ENCODE measurements around the gene BMAL1. TPM values are rescaled to one million over a fixed set of nuclear protein-coding genes. Genes with fewer than 3 reads are reported as not detected.

Gene BMAL1
- total RNA-seq, 1 experiment from 2014 or later = 3.2 TPM

DNA sequence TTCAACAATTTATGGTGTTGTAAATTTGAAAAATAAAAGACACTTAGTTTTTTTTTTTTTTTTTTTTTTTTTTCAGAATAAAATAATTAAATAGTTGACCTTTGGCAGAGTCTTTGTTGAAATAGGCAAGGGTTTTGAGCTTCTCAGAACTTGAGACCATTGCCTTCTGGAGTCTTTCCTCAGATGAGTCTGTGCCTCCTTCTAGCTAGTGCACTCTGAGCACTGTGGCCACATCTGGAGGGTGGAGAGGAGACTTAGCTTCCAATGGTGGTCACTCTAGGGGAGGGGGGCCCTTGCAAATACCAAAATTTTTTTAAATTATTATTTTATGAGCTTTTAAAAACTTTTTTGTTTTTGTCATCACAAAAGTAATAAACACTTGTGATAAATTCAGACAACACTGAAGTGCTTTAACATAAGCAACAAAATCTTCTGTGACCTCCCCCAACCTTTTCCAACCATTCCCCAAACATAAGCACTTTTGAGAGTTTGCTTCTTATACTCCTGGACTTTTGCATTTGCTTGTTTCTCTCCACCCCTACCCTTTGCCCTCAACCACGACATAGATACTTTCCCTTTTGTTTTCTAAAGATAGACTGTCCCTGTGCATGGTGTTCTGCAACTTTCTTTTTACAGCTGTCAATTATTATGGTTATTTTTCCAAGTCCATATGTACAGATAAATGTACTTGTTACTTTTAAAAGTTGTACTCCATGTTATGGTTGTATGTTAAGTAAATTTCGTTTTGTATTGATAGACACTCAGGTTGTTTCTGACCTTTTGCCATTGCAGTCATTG lies 41.1 kb downstream of the BMAL1 start:
- Histone ChIP-seq H3K27me3 (replicated peaks; ENCODE audit: insufficient read depth, low read depth, low read length, poor library complexity) (no peaks in the 10 kb centered on the region), H3K9me3 (ENCODE audit: low read depth, low read length, poor library complexity, severe bottlenecking) (no peaks in the 10 kb centered on the region), H3K4me3 (ENCODE audit: low read depth, low read length, poor library complexity, severe bottlenecking) (no peak overlapping the region), H3K4me1 (ENCODE audit: insufficient read depth, low read length, poor library complexity, severe bottlenecking) (no peaks in the 10 kb centered on the region), H3K27ac (ENCODE audit: low read depth, low read length, poor library complexity, severe bottlenecking) (no peak overlapping the region), H3K36me3 (ENCODE audit: insufficient read depth, low read length, poor library complexity, severe bottlenecking) (no peaks in the 10 kb centered on the region)
- no peak for DNase-seq (ENCODE audit: low spot score)
- ChIA-PET POLR2A (ENCODE audit: low non-redundant PET) (interaction anchor here (0.6 kb wide), 1 partner anchor 203 kb away, joined by 11 read pairs; no protein-coding TSS in a partner anchor), CTCF (interaction anchor here (0.9 kb wide), 1 partner anchor 18 kb away, joined by 11 read pairs; no protein-coding TSS in a partner anchor)
- intact Hi-C loops (cut with micrococcal nuclease; ENCODE audit: unreplicated experiment) = no loop called here
- BruUV-seq (replicated peaks) = no TSS peak
- TF ChIP-seq EZH2 (IDR thresholded peaks at IDR 0.05; ENCODE audit: borderline replicate concordance, low read depth, low read length, poor library complexity, severe bottlenecking) = no peak
- TF ChIP-seq CTCF (conservative IDR thresholded peaks at IDR 0.05; ENCODE audit: low read depth, low read length) = no peak

DNA sequence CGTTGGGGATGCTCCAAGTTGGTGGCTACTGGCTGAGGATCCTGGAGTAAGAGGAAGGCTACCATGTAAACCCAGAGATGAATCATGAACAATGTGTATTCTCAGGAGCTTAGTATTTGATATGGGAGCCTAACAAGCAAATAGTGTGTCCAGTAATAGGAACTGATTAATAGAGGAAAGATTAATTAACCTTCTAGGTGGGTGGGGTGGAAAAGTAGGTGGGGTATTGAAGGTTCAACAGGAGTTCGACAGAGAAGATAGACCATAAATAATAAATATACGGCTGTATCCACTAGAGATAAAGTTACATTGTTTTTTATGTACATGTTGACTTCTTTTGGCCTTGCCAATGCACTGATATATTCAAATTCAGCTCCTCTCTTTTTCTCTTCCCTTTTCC lies 43.1 kb downstream of the BMAL1 start:
- no peak overlapping the region for H3K27ac ChIP-seq (ENCODE audit: low read depth, low read length, poor library complexity, severe bottlenecking)
- POLR2A ChIA-PET (ENCODE audit: low non-redundant PET) = no interaction called here

DNA sequence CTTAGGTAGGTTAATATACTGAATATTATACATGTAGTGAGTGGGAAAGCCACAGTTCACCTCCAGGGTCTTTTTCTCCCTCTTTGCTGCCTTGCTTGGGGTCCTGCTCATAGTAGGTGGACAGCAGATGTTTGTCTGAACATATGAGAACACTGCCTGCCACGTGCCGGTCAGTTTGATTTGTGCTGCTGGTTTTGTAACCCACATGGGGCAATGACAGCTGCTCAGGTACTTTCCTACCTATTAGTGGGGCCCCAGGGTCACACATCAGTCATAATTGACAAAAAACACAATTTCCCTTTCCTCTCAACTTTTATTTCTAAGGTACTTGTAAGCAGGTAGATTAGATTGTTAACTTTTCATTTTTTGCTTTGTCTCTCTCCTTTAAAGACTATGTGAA lies 43.8 kb downstream of the BMAL1 start:
- intact Hi-C loops (cut with micrococcal nuclease; ENCODE audit: unreplicated experiment) = no loop called here
- ChIA-PET POLR2A (ENCODE audit: low non-redundant PET) (no interaction called here), CTCF (no interaction called here)
- Histone ChIP-seq H3K27me3 (replicated peaks; ENCODE audit: insufficient read depth, low read depth, low read length, poor library complexity) (no peaks in the 10 kb centered on the region), H3K27ac (ENCODE audit: low read depth, low read length, poor library complexity, severe bottlenecking) (no peak overlapping the region), H3K36me3 (ENCODE audit: insufficient read depth, low read length, poor library complexity, severe bottlenecking) (no peaks in the 10 kb centered on the region), H3K9me3 (ENCODE audit: low read depth, low read length, poor library complexity, severe bottlenecking) (no peaks in the 10 kb centered on the region), H3K4me1 (ENCODE audit: insufficient read depth, low read length, poor library complexity, severe bottlenecking) (no peaks in the 10 kb centered on the region), H3K4me3 (ENCODE audit: low read depth, low read length, poor library complexity, severe bottlenecking) (no peak overlapping the region)
- no TSS peak for BruUV-seq (replicated peaks)
- DNase-seq (ENCODE audit: low spot score) = no peak
- TF ChIP-seq EZH2 (IDR thresholded peaks at IDR 0.05; ENCODE audit: borderline replicate concordance, low read depth, low read length, poor library complexity, severe bottlenecking) (no peak), CTCF (conservative IDR thresholded peaks at IDR 0.05; ENCODE audit: low read depth, low read length) (no peak)

More for the DNA sequence above, 43.1 kb downstream of the BMAL1 start:
- CTCF ChIA-PET = no interaction called here
- Histone ChIP-seq H3K9me3 (ENCODE audit: low read depth, low read length, poor library complexity, severe bottlenecking) (no peaks in the 10 kb centered on the region), H3K27me3 (replicated peaks; ENCODE audit: insufficient read depth, low read depth, low read length, poor library complexity) (no peaks in the 10 kb centered on the region), H3K4me1 (ENCODE audit: insufficient read depth, low read length, poor library complexity, severe bottlenecking) (no peaks in the 10 kb centered on the region), H3K4me3 (ENCODE audit: low read depth, low read length, poor library complexity, severe bottlenecking) (no peak overlapping the region), H3K36me3 (ENCODE audit: insufficient read depth, low read length, poor library complexity, severe bottlenecking) (no peaks in the 10 kb centered on the region)
- no peak for DNase-seq (ENCODE audit: low spot score)
- BruUV-seq (replicated peaks) = no TSS peak
- intact Hi-C loops (cut with micrococcal nuclease; ENCODE audit: unreplicated experiment) = no loop called here
- TF ChIP-seq CTCF (conservative IDR thresholded peaks at IDR 0.05; ENCODE audit: low read depth, low read length) = no peak
- no peak for TF ChIP-seq EZH2 (IDR thresholded peaks at IDR 0.05; ENCODE audit: borderline replicate concordance, low read depth, low read length, poor library complexity, severe bottlenecking)
